Thyroid gland (tissue), 4 donors: ENCODE data around the gene CMKLR1.

Source experiments
- CTCF ChIP-seq, 6 experiments: fragments of 200-600 bp in 3 of 6; fragments of 450-650 bp in 3 of 6; sonication (generic) in 3 of 6; IDR thresholded peaks; one replicate each; pipeline ENCODE4 v1.5.1; 2016 to 2019; ENCODE audit warnings: antibody characterized with exemption in 6 of 6, mild to moderate bottlenecking in 2 of 6, inconsistent platforms in 1 of 6, moderate library complexity in 1 of 6
- POLR2A ChIP-seq, 2 donors: fragments of 450-650 bp; IDR thresholded peaks; one replicate each; pipeline ENCODE4 v1.6.1; 2017; ENCODE audit warnings: antibody characterized with exemption in 2 of 2, mild to moderate bottlenecking in 2 of 2, moderate library complexity in 1 of 2

- TF ChIP-seq POLR2A (IDR thresholded peaks at IDR 0.05) (no peak), CTCF (IDR thresholded peaks at IDR 0.05) (no peak)
Observed at GRCh38 chr12:108311605-108312004, 27.5 kb downstream of the CMKLR1 start.
